C4-2B (cell line): ENCODE measurements around the gene COBL.

ENCODE experiments used
- ZFX ChIP-seq: fragments of 450-650 bp; IDR thresholded peaks from 2 replicates; pipeline ENCODE4 v1.6.1; 2017
- TF ChIP-seq, protein P1 (sequence below): fragments of 450-650 bp; conservative IDR thresholded peaks from 2 replicates; pipeline ENCODE4 v1.5.1; 2017; ENCODE audit warnings: mild to moderate bottlenecking

DNA sequence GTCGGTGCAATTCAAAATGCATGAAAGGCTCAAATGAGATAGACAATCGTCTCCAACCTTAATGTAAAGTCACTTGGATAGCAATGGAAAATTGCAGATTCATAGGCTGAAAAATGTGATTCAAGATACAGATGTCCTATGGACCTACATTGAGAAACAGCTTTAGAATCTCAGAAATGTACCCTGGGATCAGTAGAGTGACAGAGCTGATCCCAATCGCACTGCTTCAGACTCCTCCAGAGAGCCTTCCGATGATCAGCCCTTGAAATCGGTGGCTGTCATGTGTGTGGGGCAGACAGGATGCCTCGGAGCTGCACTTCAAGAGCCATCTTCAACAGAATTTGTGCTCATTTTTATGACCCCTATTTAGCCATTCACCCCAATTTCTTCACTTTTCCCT, 293.8 kb downstream of the COBL start:
- TF ChIP-seq, protein P1, sequence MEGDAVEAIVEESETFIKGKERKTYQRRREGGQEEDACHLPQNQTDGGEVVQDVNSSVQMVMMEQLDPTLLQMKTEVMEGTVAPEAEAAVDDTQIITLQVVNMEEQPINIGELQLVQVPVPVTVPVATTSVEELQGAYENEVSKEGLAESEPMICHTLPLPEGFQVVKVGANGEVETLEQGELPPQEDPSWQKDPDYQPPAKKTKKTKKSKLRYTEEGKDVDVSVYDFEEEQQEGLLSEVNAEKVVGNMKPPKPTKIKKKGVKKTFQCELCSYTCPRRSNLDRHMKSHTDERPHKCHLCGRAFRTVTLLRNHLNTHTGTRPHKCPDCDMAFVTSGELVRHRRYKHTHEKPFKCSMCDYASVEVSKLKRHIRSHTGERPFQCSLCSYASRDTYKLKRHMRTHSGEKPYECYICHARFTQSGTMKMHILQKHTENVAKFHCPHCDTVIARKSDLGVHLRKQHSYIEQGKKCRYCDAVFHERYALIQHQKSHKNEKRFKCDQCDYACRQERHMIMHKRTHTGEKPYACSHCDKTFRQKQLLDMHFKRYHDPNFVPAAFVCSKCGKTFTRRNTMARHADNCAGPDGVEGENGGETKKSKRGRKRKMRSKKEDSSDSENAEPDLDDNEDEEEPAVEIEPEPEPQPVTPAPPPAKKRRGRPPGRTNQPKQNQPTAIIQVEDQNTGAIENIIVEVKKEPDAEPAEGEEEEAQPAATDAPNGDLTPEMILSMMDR = no peak
- TF ChIP-seq ZFX = no peak
